Fibroblast of lung (primary cell): Measurements from ENCODE around the gene PYROXD2.

Experiments
- CTCF ChIP-seq, 2 donors: IDR thresholded peaks in 1 of 2; conservative IDR thresholded peaks in 1 of 2; 1 replicate in 1 of 2; 2 replicates in 1 of 2; pipeline ENCODE4 v1.5.1; 2011 to 2012; ENCODE audit warnings: low read length in 2 of 2, control low read depth in 1 of 2, inconsistent platforms in 1 of 2, low read depth in 1 of 2, mild to moderate bottlenecking in 1 of 2
- EZH2 ChIP-seq: IDR thresholded peaks from 2 replicates; pipeline ENCODE4 v1.5.1; 2012; ENCODE audit warnings: low read length, control low read depth, mild to moderate bottlenecking; ENCODE audit errors: missing control alignments

GRCh38 chr10:98449287-98449686, 34.3 kb upstream of the PYROXD2 start:
- TF ChIP-seq CTCF (conservative IDR thresholded peaks at IDR 0.05 in 1 of 2, IDR thresholded peaks at IDR 0.05 in 1 of 2; ENCODE audit: low read depth in 1 of 2, low read length in 2 of 2) (no peak), EZH2 (no peak)
